HCT116 (cell line): ENCODE data around the gene ZNF236. TPM values are rescaled to one million over a fixed set of nuclear protein-coding genes. Genes with fewer than 3 reads are reported as not detected.
A peak's percentile ranks its signal among the peaks of the same experiment; 100 is the strongest.

Source experiments
- ATAC-seq: fragments of 200-7000 bp; cut with Tn5 transposase; 2 replicates; pipeline ENCODE4 v1.9.1; 2020; ENCODE audit warnings: mild to moderate bottlenecking, moderate library complexity
- BruUV-seq: library from RNA; stranded (reverse); fragments of 400-500 nt; replicated peaks from 2 replicates; lab custom pipeline; 2021; lab: Mats Ljungman, UMichigan
- CTCF ChIA-PET: fragments of 300-600 bp; sonication (Branson Sonifier 250); formaldehyde crosslinking; loops from one replicate; lab custom pipeline; 2021; ENCODE audit warnings: antibody characterized with exemption; lab: Charles Lee
- POLR2A ChIA-PET: fragments of 300-600, 350-600 bp; sonication (Branson Sonifier 250); formaldehyde crosslinking; loops from one replicate; lab custom pipeline; 2021; ENCODE audit warnings: antibody characterized with exemption; lab: Charles Lee
- RAD21 ChIA-PET, 2 experiments: fragments of 300-600 bp; sonication (Branson Sonifier 250); formaldehyde crosslinking; loops; one replicate each; lab custom pipeline; 2023; ENCODE audit warnings: low total read pairs in 2 of 2; ENCODE audit not compliant: uncharacterized antibody in 2 of 2, unreplicated experiment in 2 of 2, low non-redundant PET in 1 of 2; lab: Charles Lee
- DNase-seq: peaks from one replicate; pipeline ENCODE4 v3.0.0-alpha.2; 2010; ENCODE audit warnings: low read depth, low spot score
- H2AFZ ChIP-seq: fragments of 200-600 bp; shearing (Covaris generic), sonication (generic); 2 replicates; pipeline ENCODE4 v1.6.1; 2017; ENCODE audit warnings: low read depth, mixed run types, mixed read lengths, antibody characterized with exemption, low read length; ENCODE audit not compliant: poor library complexity, severe bottlenecking
- H3K27ac ChIP-seq: 2 replicates; pipeline ENCODE4 v1.5.1; 2012; ENCODE audit warnings: low read depth, low read length
- H3K27me3 ChIP-seq: fragments of 200-600 bp; sonication (generic); 2 replicates; pipeline ENCODE4 v1.6.1; 2016; ENCODE audit warnings: mixed run types, low read length, mixed read lengths; ENCODE audit not compliant: insufficient read depth
- H3K36me3 ChIP-seq, 2 experiments: fragments of 200-500 bp in 1 of 2; fragments of 200-600 bp in 1 of 2; sonication (Bioruptor generic) in 1 of 2; sonication (generic) in 1 of 2; 2 replicates each; pipeline versions ENCODE4 v1.5.1 to v1.6.1; 2014 to 2016; ENCODE audit warnings: low read length in 2 of 2, inconsistent platforms in 1 of 2, mixed read lengths in 1 of 2, mixed run types in 1 of 2; ENCODE audit not compliant: insufficient read depth in 2 of 2, control insufficient read depth in 1 of 2
- H3K4me1 ChIP-seq, 2 experiments: fragments of 200-600 bp in 1 of 2; sonication (generic) in 1 of 2; 2 replicates each; pipeline versions ENCODE4 v1.5.1 to v1.6.1; 2012 to 2017; ENCODE audit warnings: low read length in 2 of 2, inconsistent platforms in 1 of 2, mild to moderate bottlenecking in 1 of 2, mixed read lengths in 1 of 2, mixed run types in 1 of 2, moderate library complexity in 1 of 2; ENCODE audit not compliant: insufficient read depth in 2 of 2, control insufficient read depth in 1 of 2
- H3K4me2 ChIP-seq: fragments of 200-600 bp; sonication (generic); 2 replicates; pipeline ENCODE4 v1.6.1; 2017; ENCODE audit warnings: mixed run types, low read length, mixed read lengths
- H3K4me3 ChIP-seq, 2 experiments: fragments of 200-600 bp in 1 of 2; sonication (generic) in 1 of 2; replicated peaks in 1 of 2; 2 replicates each; pipeline ENCODE4 v1.5.1; 2011 to 2016; ENCODE audit warnings: low read length in 2 of 2, control low read depth in 1 of 2, low read depth in 1 of 2, mild to moderate bottlenecking in 1 of 2, mixed read lengths in 1 of 2, mixed run types in 1 of 2
- H3K79me2 ChIP-seq: fragments of 200-600 bp; sonication (generic); 2 replicates; pipeline ENCODE4 v1.6.1; 2017; ENCODE audit warnings: mild to moderate bottlenecking, mixed run types, low read length, moderate library complexity, mixed read lengths; ENCODE audit not compliant: insufficient read depth
- H3K9ac ChIP-seq: fragments of 200-600 bp; sonication (generic); 2 replicates; pipeline ENCODE4 v1.6.1; 2016; ENCODE audit warnings: low read length, mixed read lengths
- H3K9me2 ChIP-seq: fragments of 200-600 bp; sonication (generic), shearing (Covaris generic); 2 replicates; pipeline ENCODE4 v1.6.1; 2017; ENCODE audit warnings: mixed run types, mild to moderate bottlenecking, moderate library complexity; ENCODE audit not compliant: insufficient read depth
- H3K9me3 ChIP-seq, 2 experiments: fragments of 200-500 bp in 1 of 2; fragments of 200-600 bp in 1 of 2; sonication (Bioruptor generic) in 1 of 2; sonication (generic) in 1 of 2; 2 replicates each; pipeline ENCODE4 v1.6.1; 2014 to 2017; ENCODE audit warnings: low read length in 2 of 2, mixed read lengths in 2 of 2, inconsistent platforms in 1 of 2, low read depth in 1 of 2, mild to moderate bottlenecking in 1 of 2, mixed run types in 1 of 2, moderate library complexity in 1 of 2; ENCODE audit not compliant: control insufficient read depth in 1 of 2, insufficient read depth in 1 of 2
- H4K20me1 ChIP-seq: fragments of 200-600 bp; sonication (generic), shearing (Covaris generic); 2 replicates; pipeline ENCODE4 v1.6.1; 2017; ENCODE audit warnings: mixed run types, mild to moderate bottlenecking, moderate library complexity; ENCODE audit not compliant: insufficient read depth
- EZH2 ChIP-seq: fragments of 200-600 bp; sonication (generic); IDR thresholded peaks from 2 replicates; pipeline ENCODE4 v1.6.1; 2017; ENCODE audit warnings: antibody characterized with exemption, mixed run types
- FOSL1 ChIP-seq: IDR thresholded peaks from 2 replicates; pipeline ENCODE4 v1.6.1; 2012; ENCODE audit warnings: low read depth
- JUND ChIP-seq: IDR thresholded peaks from 2 replicates; pipeline ENCODE4 v1.6.1; 2012
- MAX ChIP-seq: IDR thresholded peaks from 2 replicates; pipeline ENCODE4 v1.6.1; 2012
- RAD21 ChIP-seq: IDR thresholded peaks from 2 replicates; pipeline ENCODE4 v1.6.1; 2012; ENCODE audit warnings: low read depth, mild to moderate bottlenecking
- SIN3A ChIP-seq: IDR thresholded peaks from 2 replicates; pipeline ENCODE4 v1.6.1; 2012; ENCODE audit warnings: low read depth
- SP1 ChIP-seq: IDR thresholded peaks from 2 replicates; pipeline ENCODE4 v1.6.1; 2012; ENCODE audit warnings: low read depth
- YY1 ChIP-seq: IDR thresholded peaks from 2 replicates; pipeline ENCODE4 v1.6.1; 2011; ENCODE audit warnings: low read length, low read depth, moderate library complexity, mild to moderate bottlenecking; ENCODE audit not compliant: insufficient replicate concordance; ENCODE audit errors: extremely low read depth
- intact Hi-C: fragments of 100-400 bp; cut with micrococcal nuclease; formaldehyde crosslinking; loops from 2 replicates; pipeline ENCODE4 v1.10.0; 2022
- total RNA-seq: library from RNA; stranded (reverse); gene quantifications from one replicate; pipeline ENCODE4 v1.2.1, GENCODE V29; 2021; ENCODE audit not compliant: unreplicated experiment
- TF ChIP-seq, protein P1 (sequence below): IDR thresholded peaks from 2 replicates; pipeline ENCODE4 v1.6.1; 2012; ENCODE audit warnings: low read depth
- TF ChIP-seq, protein P2 (sequence below), 3 experiments: fragments of 200-600 bp in 1 of 3; sonication (generic) in 1 of 3; IDR thresholded peaks in 2 of 3; conservative IDR thresholded peaks in 1 of 3; 2 replicates each; pipeline ENCODE4 v1.5.1; 2012 to 2017; ENCODE audit warnings: low read depth in 2 of 3, low read length in 2 of 3, antibody characterized with exemption in 1 of 3, borderline replicate concordance in 1 of 3, control low read depth in 1 of 3, mild to moderate bottlenecking in 1 of 3, mixed read lengths in 1 of 3, mixed run types in 1 of 3, moderate library complexity in 1 of 3; ENCODE audit not compliant: insufficient read depth in 1 of 3

ZNF236 gene
- total RNA-seq, 1 experiment from 2014 or later: 15.0 TPM

GRCh38 chr18:76982038-76982437, 159.7 kb downstream of the ZNF236 start:
- intact Hi-C loops: no loop called here
- RAD21 ChIA-PET: no interaction called here
- CTCF ChIA-PET: interaction anchor here (2.1 kb wide), 1 partner anchor 181 kb away, joined by 5 read pairs; no protein-coding TSS in a partner anchor

GRCh38 chr18:76982841-76983583, 160.7 kb downstream of the ZNF236 start:
- Histone ChIP-seq H3K27me3 (no peaks in the 10 kb centered on the region), H3K4me1 (peaks cover 2 to 5% of the 10 kb centered on the region in 2 experiments; a peak in 3 of 4 replicates), H4K20me1 (no peaks in the 10 kb centered on the region), H3K4me2 (peak overlapping the region; percentile 53), H3K27ac (no peak overlapping the region), H3K36me3 (no peaks in the 10 kb centered on the region), H3K9ac (no peak overlapping the region), H3K9me2 (no peaks in the 10 kb centered on the region), H3K9me3 (no peaks in the 10 kb centered on the region), H3K79me2 (no peaks in the 10 kb centered on the region), H3K4me3 (no peak overlapping the region), H2AFZ (no peak overlapping the region)
- TF ChIP-seq RAD21 (peak; percentile 77), JUND (no peak), FOSL1 (no peak), EZH2 (no peak), SIN3A (no peak), MAX (no peak)
- TF ChIP-seq, protein P1, sequence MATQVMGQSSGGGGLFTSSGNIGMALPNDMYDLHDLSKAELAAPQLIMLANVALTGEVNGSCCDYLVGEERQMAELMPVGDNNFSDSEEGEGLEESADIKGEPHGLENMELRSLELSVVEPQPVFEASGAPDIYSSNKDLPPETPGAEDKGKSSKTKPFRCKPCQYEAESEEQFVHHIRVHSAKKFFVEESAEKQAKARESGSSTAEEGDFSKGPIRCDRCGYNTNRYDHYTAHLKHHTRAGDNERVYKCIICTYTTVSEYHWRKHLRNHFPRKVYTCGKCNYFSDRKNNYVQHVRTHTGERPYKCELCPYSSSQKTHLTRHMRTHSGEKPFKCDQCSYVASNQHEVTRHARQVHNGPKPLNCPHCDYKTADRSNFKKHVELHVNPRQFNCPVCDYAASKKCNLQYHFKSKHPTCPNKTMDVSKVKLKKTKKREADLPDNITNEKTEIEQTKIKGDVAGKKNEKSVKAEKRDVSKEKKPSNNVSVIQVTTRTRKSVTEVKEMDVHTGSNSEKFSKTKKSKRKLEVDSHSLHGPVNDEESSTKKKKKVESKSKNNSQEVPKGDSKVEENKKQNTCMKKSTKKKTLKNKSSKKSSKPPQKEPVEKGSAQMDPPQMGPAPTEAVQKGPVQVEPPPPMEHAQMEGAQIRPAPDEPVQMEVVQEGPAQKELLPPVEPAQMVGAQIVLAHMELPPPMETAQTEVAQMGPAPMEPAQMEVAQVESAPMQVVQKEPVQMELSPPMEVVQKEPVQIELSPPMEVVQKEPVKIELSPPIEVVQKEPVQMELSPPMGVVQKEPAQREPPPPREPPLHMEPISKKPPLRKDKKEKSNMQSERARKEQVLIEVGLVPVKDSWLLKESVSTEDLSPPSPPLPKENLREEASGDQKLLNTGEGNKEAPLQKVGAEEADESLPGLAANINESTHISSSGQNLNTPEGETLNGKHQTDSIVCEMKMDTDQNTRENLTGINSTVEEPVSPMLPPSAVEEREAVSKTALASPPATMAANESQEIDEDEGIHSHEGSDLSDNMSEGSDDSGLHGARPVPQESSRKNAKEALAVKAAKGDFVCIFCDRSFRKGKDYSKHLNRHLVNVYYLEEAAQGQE: no peak
- TF ChIP-seq, protein P2, sequence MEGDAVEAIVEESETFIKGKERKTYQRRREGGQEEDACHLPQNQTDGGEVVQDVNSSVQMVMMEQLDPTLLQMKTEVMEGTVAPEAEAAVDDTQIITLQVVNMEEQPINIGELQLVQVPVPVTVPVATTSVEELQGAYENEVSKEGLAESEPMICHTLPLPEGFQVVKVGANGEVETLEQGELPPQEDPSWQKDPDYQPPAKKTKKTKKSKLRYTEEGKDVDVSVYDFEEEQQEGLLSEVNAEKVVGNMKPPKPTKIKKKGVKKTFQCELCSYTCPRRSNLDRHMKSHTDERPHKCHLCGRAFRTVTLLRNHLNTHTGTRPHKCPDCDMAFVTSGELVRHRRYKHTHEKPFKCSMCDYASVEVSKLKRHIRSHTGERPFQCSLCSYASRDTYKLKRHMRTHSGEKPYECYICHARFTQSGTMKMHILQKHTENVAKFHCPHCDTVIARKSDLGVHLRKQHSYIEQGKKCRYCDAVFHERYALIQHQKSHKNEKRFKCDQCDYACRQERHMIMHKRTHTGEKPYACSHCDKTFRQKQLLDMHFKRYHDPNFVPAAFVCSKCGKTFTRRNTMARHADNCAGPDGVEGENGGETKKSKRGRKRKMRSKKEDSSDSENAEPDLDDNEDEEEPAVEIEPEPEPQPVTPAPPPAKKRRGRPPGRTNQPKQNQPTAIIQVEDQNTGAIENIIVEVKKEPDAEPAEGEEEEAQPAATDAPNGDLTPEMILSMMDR (IDR thresholded peaks at IDR 0.05 in 2 of 3, conservative IDR thresholded peaks at IDR 0.05 in 1 of 3; ENCODE audit: borderline replicate concordance in 1 of 3, insufficient read depth in 1 of 3, low read depth in 2 of 3, low read length in 2 of 3): peak; percentile 83 to 93 (median 87)
- intact Hi-C loops: loop anchor here (1.0 kb wide), 2 partner anchors 108 to 181 kb away; no protein-coding TSS in a partner anchor
- ChIA-PET POLR2A (no interaction called here), CTCF (interaction anchor here (0.9 to 2.4 kb wide), 5 partner anchors 18 to 229 kb away, joined by 3 to 16 read pairs (median 4); no protein-coding TSS in a partner anchor), RAD21 (no interaction called here)
- DNase-seq (peak; percentile 67), ATAC-seq (peak; percentile 99)
- no TSS peak for BruUV-seq

More at GRCh38 chr18:76982038-76982437, 159.7 kb downstream of the ZNF236 start:
- no peaks in the 10 kb centered on the region for H4K20me1 ChIP-seq
- no peak overlapping the region for H2AFZ ChIP-seq
- no peak overlapping the region for H3K4me3 ChIP-seq
- ATAC-seq: no peak
- no peak overlapping the region for H3K4me2 ChIP-seq
- H3K9me2 ChIP-seq: no peaks in the 10 kb centered on the region
- BruUV-seq: no TSS peak
- H3K4me1 ChIP-seq: peaks cover 2 to 5% of the 10 kb centered on the region in 2 experiments; a peak in 3 of 4 replicates
- DNase-seq: no peak
- no peak overlapping the region for H3K9ac ChIP-seq
- H3K79me2 ChIP-seq: no peaks in the 10 kb centered on the region
- H3K27me3 ChIP-seq: no peaks in the 10 kb centered on the region
- no peaks in the 10 kb centered on the region for H3K36me3 ChIP-seq
- TF ChIP-seq SP1 (no peak), YY1 (no peak)
- H3K9me3 ChIP-seq: no peaks in the 10 kb centered on the region
- no peak overlapping the region for H3K27ac ChIP-seq
- POLR2A ChIA-PET: no interaction called here
